ENCODE results near the gene ZNF366.

ZNF366 gene

DNA sequence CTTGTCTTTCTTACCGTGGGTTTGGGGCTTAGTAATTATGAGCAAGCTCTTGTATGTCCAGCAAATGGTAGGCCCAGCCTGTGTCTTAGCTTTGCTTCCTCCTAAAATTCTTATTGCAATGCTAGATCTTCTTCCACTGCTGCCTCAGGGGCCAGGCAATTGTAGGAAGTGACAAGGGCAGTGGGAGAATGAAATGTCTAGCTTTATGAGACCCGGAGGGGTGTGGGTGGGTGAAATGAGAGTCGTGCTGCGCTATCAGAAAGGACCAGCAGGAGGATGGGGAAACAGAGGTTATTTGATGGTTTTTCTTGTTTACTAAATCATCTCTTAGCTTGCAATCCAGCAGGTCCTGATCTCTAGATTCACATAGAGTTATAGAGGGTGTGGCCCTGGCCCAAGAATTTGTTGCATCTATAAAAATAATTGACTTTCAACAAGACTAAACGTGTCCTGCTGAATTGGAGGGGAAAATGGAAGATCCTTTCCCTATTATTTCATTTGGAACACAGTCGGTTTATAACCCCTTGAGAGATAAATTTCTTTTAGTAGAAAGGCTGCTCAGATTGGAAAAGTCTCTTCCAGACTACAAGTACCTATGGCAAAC is 43.7 kb downstream of the ZNF366 start:
- DNase-seq = no peak

DNA sequence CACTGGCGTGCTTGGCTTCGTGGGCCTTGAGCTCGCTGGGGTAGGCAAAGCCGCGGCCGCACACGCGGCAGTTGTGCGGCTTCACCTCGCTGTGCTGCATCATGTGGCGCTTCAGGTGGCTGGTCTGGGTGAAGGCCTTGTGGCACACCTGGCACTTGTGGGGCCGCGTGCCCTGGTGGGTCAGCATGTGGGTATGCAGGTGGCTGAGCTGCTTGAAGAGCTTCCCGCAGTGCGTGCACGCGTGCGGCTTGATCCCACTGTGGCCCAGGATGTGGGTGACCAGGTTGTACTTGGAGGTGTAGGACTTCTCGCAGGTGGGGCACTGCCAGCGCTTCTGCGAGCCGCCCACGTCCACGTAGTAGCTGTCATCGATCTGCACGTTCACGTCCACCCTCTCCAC is 46.8 kb downstream of the ZNF366 start:
- DNase-seq = no peak

DNA sequence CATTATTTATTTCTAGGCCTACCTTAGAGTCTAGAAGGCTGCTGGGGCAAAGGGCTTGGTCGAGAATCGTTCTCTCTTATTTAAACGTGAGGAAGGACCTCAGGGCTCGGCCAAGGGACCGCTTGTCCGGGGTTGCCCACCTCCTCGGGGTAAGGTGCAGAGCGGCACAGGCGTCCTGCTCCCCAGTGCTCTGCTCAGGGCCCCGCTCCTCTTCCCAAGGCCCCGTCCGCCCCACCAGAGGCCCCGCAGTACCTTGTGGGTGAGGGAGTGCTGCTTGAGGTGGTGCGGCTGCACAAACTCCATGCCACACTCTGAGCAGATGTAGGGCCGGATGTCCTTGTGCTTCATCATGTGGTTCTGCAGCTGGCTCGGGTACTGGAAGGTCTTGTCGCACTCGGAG is 47.3 kb downstream of the ZNF366 start:
- DNase-seq = no peak

DNA sequence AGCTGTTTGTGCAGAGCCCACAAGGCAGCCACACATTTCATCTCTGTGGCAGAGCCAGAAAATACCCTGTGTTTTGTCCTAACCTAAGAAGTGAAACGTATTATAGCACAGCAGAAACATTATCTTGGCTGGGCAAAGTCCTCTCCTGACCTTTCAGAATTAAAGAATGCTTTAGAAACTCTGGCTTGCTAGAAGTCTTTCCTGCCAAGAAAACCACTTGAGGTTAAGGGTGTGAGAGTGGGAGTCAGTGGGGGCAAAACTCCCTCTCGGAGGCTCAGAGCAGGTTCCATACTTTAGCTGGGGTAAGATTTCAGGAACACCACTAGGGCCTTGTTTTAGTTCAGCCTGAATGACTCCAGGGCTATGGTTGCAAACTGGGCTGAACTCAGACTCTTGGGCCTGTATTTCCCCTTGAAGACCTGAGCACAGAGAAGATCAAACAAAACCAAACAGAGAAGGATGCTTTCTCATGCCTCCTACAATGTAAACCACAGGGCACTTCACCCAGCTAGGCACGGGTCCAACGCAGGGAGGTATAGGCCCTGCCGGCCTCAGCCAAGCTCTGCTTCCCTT is 48.0 kb downstream of the ZNF366 start:
- DNase-seq = no peak

DNA sequence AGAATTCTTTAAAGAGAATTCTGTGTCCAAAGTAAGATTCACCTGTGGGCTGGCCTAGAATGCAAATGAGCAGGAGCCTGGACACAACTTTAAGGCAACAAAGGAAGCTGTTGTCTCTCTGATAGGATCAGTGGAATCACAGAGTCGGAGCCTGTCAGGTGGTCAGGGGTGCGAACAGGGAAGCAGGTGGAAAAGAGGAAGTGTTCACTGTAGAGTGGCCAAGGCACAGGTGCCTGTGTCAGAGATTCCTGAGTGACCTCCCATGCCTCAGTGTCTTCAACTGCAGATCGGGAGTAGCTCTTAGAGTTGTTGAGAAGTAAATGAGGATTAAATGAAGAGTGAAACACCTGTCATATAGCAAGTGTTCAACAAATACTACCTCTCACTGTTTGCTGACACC is 48.8 kb downstream of the ZNF366 start:
- DNase-seq = no peak

DNA sequence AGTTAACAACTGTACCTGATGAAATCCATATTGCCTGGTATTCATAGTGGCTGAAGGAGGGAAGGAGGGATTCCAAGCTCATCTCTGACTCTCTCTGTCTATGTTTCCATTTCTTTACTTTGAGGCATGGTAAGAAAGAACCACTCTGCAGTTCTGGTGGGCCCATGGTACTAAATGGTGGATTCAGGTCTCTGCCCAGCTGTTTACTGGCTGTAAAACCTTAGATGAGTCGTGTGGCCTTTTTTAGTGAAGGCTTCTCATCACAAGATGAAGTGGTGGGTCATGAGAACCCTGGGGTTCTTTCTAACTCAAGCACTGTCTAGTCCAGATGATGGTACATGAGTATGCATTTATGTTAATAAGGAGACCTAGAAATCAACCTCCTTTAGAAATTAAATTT is 49.7 kb downstream of the ZNF366 start:
- no peak for DNase-seq

DNA sequence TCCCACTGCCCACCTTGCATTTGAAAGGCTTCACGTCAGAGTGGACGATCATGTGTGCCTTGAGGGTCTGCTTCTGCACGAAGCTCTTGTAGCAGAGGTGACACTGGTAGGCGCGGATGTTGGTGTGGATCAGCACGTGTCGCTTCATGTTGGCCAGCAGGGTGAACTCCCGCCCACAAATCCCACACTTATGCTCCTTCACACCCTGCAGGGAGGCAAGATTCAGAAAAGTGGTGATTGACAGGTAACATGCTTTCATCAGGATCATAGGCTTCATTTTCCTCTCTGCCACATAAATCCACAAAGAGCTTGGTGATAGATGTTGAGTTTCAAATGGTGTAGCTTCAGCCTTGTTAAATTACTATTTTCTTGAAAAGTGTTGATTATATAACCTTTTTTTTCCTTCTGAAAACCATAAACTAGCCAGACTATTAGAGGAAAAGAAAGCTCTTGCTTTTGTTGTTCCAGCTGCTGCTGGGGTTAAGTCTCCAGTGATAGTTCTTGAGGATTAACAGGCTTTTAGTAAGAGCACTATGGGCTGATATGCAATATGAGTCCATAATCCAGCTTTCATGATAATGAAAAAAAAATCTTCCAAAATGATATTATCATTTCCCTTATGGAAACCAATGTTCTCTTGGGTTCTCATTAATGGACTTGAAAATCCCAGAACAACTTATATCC is 50.7 kb downstream of the ZNF366 start:
- DNase-seq = no peak

DNA sequence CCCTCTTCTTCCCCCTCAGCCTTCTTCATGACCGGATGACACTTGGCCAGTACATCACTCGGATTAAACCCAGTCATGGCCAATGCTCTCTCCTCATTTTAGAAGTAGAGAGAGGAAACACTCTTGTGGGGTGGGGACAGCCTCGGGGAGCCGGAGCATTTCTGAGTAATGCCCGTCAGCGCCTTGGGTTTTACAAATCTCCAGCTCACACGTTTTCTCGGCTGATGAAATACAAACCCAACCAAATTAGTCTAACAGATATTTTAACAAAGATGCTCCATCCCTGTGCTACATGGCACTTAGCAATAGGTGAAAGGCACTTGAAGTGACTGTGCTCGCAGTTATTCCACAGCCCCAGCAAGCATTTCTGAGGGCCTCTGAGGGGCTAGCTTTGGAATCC is 51.7 kb downstream of the ZNF366 start:
- DNase-seq = no peak

DNA sequence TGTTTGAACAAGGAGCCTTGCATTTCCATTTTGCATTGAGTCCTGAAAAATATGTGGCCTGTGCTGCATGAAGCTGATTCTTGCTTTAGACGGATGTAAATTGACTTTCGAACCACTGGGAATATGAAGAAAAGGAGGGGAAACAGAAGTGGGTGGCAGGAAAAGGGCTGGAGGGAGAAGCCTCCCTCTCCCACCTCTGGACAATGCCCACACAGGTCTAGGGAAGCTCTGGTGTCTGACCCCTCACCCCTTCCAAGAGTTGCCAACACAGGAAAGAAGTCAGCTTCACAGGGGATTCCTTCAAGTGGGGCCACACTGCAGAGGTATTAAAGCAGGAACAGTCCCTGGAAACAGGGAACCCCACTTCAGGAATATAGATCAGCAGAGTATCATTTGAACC is 52.2 kb downstream of the ZNF366 start:
- DNase-seq = no peak

DNA sequence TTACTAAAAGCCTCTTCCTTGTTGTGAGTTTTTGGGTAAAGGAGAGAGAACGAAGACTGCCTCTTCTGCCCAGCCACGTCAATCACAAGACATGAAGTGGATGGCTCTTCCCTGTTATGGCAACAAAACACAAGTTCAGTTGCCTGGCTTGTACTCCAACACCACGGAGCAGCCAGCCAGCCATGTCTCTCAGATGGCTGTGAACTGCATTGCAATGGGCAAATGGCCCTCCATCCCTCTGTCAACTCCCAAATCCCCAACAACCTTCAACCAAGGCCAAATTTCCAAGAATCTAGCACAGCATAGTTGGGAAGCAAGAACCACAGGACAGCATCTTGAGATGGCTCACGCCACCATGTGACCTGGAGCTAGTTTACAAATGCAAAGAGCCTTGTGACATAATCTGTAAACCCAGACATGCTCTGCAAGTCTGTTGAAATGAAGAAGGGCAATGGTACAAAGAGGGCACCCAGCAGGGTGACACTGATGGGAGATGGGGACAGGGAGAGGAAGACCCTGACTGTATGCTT is 53.9 kb downstream of the ZNF366 start:
- DNase-seq = no peak

DNA sequence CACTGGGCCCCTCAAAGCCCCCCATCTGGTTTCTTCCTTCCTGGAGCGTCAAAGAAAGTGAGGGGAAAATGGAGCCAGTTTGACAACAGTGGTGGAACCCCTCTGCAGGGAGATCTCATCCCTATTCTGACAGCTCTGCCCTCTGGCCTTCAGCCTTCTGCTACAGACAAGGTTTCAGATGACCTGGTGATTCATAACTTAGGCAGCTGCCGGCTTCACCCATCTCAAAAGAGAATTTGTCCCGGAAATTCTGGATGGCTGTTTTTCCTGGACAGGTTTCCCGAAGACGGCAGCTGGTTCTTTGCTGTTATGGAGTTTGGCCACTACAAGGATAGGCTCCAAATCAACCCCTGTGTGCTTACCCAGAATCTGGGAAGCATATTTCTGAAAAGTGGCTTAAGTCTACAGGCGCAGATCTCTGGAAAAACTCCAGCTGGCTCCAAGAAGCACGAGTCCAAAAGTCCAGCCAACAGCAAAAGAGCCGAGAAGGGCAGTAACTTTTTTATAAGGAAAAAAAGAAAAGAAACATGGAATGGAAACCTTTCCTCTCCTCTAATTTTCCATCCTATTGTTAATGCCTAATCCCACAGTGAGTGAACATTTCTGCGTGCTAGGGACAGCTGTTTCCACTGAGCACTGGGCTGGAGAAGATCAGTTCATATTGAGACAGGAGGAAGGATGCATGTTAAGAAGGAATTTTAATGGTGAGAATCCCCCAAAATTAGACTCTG is 54.5 kb downstream of the ZNF366 start:
- DNase-seq = no peak

DNA sequence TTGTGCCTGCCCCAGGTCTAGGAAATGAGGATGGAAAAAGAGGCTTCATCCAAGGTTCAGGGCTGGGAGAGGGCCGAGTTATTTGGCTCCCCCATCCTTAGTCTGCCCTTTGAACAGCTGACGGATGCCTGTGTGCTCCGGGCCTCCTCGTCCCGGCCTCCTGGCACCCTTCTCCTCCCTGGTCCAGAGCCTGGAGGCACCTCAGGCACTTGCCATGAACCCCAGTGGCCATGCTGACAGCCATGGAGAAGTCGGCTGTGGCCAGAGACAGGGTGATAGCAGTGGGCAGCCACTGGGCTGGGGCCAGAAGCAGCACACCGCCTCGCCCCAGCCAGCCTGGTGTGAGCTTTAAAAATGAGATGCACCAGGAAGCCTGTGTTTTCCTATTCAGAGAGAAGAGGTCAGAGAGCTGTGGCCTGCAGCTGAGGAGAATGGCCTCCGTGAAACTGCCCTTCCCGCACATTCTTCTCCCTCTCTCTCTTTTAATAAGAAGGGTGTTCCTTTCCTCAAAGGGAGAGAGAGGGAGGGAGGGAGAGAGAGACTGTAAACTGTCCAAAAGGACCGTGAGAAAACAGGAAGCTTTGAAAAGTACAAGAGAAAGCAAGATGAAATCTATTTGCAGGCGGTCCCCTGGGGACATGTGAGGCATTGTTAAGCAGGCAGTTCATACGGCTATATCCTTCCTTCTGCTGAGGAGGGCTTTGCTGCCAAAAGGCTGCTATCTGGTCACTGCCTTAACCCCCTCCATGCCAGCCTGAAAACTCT is 55.3 kb downstream of the ZNF366 start:
- DNase-seq = no peak

DNA sequence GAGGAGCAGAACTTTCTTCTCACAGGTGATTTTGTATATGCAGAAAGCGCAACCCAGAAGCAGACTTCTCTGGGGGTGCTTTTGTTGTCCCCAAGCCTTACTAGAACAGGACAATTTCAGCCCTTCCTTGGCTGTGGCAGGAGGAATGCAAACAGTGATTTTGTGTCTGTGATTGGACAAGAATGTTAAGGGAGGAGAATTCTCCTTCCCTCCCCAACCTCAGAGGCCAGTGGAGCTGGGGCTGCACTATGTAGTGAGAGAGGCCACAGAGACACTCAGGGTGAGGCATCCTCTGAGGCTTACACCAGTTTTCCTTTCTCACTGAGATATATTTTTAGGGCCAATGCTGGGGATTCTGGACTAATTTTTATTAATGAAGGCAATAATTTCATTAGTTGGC is 58.8 kb downstream of the ZNF366 start:
- no peak for DNase-seq

DNA sequence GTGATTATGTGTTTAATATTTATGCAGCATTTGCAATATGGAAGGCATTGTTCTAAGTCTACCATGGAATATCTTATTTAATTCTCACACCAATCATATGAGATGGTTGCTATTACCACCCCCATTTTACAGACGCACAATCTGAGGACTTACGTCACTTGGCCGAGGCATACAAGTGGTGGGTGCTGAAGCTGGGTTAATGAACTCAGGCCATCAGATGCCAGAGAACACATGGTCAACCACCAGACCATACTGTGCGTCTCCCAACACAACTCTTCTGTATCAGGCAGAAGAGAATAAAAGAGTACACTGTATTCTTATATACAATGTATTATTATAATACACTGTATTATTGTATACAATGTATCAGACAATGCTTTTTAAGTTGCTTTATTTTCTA is 59.5 kb downstream of the ZNF366 start:
- DNase-seq = no peak

DNA sequence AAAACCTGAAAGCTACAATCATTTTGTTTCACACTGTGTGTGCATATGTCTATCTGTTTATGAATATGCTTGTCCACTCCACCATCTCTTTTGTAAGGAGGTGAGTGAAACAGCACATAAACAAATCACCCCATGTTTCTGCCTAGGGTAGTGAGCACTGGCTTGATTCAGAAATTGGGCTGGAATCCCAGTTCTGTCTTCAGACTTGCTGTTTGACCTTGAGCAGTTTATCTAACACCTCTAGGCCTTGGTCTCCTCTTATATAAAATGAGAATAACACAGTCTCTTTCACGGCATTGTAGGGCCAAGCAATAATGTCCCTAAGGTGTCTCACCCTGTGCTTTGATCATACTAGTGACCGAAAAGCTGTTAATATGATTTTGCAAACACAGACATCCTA is 61.2 kb downstream of the ZNF366 start:
- no peak for DNase-seq

DNA sequence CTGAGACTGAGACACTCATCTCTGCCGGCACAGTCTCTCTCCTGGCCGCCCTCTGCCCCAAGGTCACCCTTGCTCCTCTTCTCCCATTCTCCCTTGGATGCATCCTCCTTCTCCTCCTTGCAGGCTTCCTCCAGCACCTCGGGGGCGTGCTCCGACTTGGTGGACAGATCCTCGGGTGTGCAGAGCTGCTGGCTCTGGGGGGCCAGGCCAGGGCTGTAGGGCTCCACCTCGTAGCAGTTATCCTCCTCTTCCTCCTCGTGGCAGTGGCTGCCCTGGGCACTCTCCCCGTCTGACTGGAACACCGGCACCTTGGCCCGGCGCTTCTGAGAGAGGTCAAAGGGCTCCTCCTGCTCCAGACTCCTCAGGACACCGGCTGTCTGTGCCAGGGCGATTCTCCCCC is 63.3 kb downstream of the ZNF366 start:
- DNase-seq = no peak

DNA sequence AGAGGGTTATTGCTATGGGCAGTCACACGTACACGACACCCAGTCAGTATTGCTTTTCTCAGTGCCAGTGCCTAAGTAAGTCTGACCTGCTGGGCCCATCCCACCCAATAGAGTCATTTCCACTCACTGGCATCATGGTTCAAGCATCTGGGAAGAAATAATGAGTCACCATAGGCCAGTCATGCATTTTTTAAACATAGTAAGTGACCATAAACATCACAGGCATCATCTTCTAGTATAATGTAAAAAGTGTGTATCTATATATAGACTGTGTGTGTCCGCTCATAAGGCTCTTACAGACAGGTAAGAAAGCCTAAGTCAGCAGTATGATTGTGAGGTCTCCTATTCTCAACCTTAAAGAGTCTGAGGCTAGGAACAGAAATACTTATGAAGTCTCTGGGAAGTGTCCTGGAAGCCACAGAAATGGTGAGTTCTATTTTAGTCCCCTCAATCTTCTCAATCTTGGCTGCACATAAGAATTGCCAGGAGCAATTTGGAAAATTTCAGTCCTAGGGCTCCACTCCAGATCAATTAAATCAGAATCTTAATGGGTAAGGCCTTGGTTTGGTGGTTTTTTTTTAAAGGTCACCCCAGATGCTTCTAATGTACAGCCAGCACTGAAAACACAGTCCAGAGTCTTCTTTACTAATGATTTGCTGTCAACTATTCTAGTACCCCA is 65.2 kb downstream of the ZNF366 start:
- DNase-seq = no peak

DNA sequence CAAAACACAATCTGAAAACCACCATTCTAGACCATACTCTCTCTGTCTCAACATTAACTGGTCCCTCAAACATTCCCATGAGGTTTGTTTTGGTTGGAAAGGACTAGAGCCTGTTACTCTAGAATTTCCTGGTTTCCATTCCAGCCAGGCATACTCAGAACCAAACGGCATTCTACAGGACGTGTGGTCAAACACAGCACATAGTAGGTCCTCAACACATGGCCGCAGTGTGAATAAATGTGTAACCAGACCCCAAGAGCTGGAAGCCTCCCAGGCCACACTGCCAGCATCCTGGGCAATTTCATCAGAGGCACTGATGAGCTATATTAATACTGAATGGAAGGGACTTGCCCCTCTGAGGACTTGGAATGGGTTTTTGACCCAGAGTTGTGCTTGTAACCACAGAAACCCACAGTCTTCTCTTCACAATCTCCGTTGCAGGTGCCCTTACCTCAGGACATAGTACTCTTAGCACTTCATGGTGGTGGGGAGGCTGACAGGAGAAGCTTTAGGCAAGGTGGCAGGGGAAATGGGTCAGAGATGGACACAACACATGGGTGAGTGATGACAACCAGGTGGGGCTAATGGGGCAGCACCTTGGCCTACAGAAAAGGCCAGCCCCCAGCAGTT is 66.0 kb downstream of the ZNF366 start:
- no peak for DNase-seq

DNA sequence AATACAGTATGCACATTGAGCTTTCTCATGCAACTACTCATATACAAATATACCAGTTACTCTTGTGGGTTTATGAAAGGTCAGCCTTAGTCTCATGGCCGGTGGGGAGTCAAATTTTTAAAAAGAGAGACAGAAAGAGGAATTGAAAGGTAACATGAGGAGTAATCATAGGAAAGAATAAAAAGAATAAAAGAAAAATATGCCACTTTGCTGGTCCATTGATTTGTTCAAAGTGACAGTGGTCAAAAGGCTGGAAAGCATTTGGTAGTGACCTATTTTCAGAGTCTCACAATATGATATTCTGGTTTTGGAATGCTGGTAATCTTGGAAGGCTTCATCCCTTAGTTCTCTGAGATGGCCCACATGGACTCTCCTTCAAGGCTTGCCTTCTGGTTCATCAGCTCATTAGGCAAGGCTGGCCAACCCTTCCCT is 67.0 kb downstream of the ZNF366 start:
- DNase-seq = no peak

DNA sequence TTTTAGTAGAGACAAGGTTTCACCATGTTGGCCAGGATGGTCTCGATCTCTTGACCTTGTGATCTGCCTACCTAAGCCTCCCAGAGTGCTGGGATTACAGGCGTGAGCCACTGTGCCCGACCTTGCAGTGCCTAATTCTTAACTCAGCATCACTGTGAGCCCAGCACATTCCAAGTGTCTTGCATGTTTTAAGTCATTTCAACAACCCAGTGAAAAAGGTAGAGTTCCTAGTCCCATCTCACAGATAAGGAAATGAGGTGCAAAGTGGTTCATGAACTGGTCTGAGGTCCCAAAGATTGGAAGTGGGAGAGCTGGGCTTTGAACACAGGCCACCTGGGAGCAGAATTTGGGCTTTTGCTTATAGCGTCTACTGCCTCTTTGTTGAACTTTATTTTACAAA is 68.0 kb downstream of the ZNF366 start:
- no peak for DNase-seq

DNA sequence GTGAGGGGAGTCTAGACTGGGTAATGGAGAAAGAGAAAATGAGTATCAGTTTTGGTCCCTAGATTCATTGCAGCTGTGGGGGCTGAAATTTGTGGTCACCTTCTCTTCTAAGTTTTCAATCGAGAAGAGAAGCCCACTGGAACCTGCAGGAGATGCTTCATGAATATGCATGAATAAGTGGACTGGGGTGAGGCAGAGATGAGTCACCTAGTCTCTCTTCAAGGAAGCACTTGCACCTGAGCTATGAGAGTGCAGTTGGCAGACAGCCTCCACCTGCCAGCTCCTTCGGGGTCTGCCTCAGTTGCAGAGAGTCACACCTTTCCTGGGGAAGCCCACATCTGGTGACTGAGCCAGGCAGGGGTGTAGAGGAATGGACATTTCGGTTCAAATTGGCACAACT is 69.1 kb downstream of the ZNF366 start:
- DNase-seq = no peak
